ENCODE data around the gene CPNE6. TPM values are rescaled to one million over a fixed set of nuclear protein-coding genes. Genes with fewer than 3 reads are reported as not detected.

The CPNE6 gene
- total RNA-seq, 1 donor from 2014 or later, result not detected

GRCh38 chr14:24081739-24082211 lies 10.4 kb downstream of the CPNE6 start:
- intact Hi-C loops (cut with micrococcal nuclease), result loop anchor here (1.0 to 2.0 kb wide), 4 partner anchors 9 to 65 kb away; partner anchors contain the start of genes DCAF11, NRL, PCK2 and PSME2

GRCh38 chr14:24082411-24083080 lies 11.2 kb downstream of the CPNE6 start:
- intact Hi-C loops (cut with micrococcal nuclease), result no loop called here

GRCh38 chr14:24083462-24083861 lies 12.1 kb downstream of the CPNE6 start:
- intact Hi-C loops (cut with micrococcal nuclease), result no loop called here

GRCh38 chr14:24084440-24084839 lies 13.1 kb downstream of the CPNE6 start:
- intact Hi-C loops (cut with micrococcal nuclease), result no loop called here

- intact Hi-C loops (cut with micrococcal nuclease), result no loop called here
Measured at GRCh38 chr14:24085215-24085614, 13.9 kb downstream of the CPNE6 start.

- intact Hi-C loops (cut with micrococcal nuclease), result no loop called here
Measured at GRCh38 chr14:24086193-24086955, 15.0 kb downstream of the CPNE6 start.

GRCh38 chr14:24087004-24087403 lies 15.6 kb downstream of the CPNE6 start:
- intact Hi-C loops (cut with micrococcal nuclease), result no loop called here

GRCh38 chr14:24088095-24088494 lies 16.7 kb downstream of the CPNE6 start:
- intact Hi-C loops (cut with micrococcal nuclease), result no loop called here

GRCh38 chr14:24089890-24090289 lies 18.5 kb downstream of the CPNE6 start:
- intact Hi-C loops (cut with micrococcal nuclease), result loop anchor here (1.0 to 10.0 kb wide), 5 partner anchors 9 to 535 kb away; partner anchors contain the start of genes DHRS4L2, THTPA and ZFHX2

GRCh38 chr14:24092110-24092504 lies 20.7 kb downstream of the CPNE6 start:
- intact Hi-C loops (cut with micrococcal nuclease), result loop anchor here (5.0 to 10.0 kb wide), 2 partner anchors 105 to 537 kb away; partner anchors contain the start of genes DHRS4L2, THTPA and ZFHX2

- intact Hi-C loops (cut with micrococcal nuclease), result loop anchor here (5.0 to 10.0 kb wide), 2 partner anchors 105 to 538 kb away; partner anchors contain the start of genes DHRS4L2, THTPA and ZFHX2
Measured at GRCh38 chr14:24092505-24093206, 21.3 kb downstream of the CPNE6 start.

GRCh38 chr14:24093207-24093900 lies 22.0 kb downstream of the CPNE6 start:
- intact Hi-C loops (cut with micrococcal nuclease), result loop anchor here (5.0 to 10.0 kb wide), 2 partner anchors 106 to 539 kb away; partner anchors contain the start of genes DHRS4L2, THTPA and ZFHX2

- intact Hi-C loops (cut with micrococcal nuclease), result loop anchor here (1.0 to 10.0 kb wide), 7 partner anchors 13 to 539 kb away; partner anchors contain the start of genes CARMIL3, DCAF11, DHRS4L2 and IRF9
Measured at GRCh38 chr14:24093901-24094840, 22.8 kb downstream of the CPNE6 start, which contains the start of gene PCK2. TSS of gene PCK2 (plus strand) at chr14:24094311. CDS start at chr14:24094406, 95 bp downstream.

GRCh38 chr14:24094841-24095270 lies 23.5 kb downstream of the CPNE6 start:
- intact Hi-C loops (cut with micrococcal nuclease), result loop anchor here (1.0 to 10.0 kb wide), 7 partner anchors 13 to 540 kb away; partner anchors contain the start of genes CARMIL3, DCAF11, DHRS4L2 and IRF9

GRCh38 chr14:24095271-24096068 lies 24.1 kb downstream of the CPNE6 start:
- intact Hi-C loops (cut with micrococcal nuclease), result loop anchor here (2.0 to 10.0 kb wide), 2 partner anchors 43 to 541 kb away; partner anchors contain the start of genes CARMIL3, THTPA and ZFHX2

GRCh38 chr14:24096545-24097181 lies 25.3 kb downstream of the CPNE6 start:
- intact Hi-C loops (cut with micrococcal nuclease), result loop anchor here (10.0 kb wide), 1 partner anchor 542 kb away; the partner anchor contains the start of genes THTPA and ZFHX2

GRCh38 chr14:24098229-24098926 lies 27.0 kb downstream of the CPNE6 start:
- intact Hi-C loops (cut with micrococcal nuclease), result loop anchor here (10.0 kb wide), 1 partner anchor 544 kb away; the partner anchor contains the start of genes THTPA and ZFHX2

All from T-helper 2 cell treated with Interferon-gamma antibody and Interleukin-4, amounts not matched to agents 100 ng/mL and 5 ng/mL, for 36 hours (primary cell).